Stimulated activated CD8-positive, alpha-beta memory T cell treated with anti-CD3 and anti-CD28 coated beads, Interleukin-7, amount 100 ng/mL, for 48 hours (primary cell): ENCODE measurements around the gene DDAH1.

Experiments used
- DNase-seq, 2 donors: peaks; one replicate each; pipeline ENCODE4 v3.0.0-alpha.2; 2020; ENCODE audit warnings: low read depth in 1 of 2; ENCODE audit errors: extremely low read depth in 1 of 2

Gene DDAH1

DNA sequence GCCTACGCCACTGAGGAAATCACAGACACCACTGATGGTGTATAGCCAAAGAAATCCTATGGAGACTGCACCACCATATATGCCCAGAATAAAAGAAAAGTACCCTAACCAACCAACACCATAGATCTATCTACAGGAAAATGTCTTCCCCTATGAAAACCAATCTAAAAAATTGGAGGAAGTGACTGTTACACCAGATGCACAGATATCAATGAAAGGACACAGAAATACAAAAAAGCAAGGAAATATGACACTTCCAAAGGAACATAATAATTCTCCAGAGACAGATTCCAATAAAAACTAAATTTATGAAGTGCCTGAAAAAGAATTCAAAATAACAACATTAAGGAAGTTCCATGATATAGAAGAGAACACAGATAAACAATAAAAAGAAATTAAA, 131.8 kb downstream of the DDAH1 start:
- no peak for DNase-seq

DNA sequence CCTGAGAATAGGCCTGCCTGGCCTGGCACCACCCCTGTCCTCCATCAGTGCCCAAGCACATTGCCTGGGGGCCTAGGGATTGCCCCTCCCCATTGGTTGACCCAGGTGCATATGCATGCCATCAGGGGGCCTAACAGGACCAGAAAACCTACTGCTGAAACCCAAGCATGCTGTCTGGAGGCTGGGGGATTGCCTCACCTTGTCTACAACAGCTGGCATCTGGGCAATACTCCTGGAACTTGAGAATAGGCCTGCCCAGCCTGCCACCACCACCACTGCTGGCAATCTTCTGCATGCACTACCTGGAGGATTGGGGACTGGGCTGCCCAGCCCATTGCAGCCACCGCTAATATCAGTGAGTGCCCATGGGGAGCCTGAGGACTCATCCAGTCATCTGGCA, 132.4 kb downstream of the DDAH1 start:
- no peak for DNase-seq

DNA sequence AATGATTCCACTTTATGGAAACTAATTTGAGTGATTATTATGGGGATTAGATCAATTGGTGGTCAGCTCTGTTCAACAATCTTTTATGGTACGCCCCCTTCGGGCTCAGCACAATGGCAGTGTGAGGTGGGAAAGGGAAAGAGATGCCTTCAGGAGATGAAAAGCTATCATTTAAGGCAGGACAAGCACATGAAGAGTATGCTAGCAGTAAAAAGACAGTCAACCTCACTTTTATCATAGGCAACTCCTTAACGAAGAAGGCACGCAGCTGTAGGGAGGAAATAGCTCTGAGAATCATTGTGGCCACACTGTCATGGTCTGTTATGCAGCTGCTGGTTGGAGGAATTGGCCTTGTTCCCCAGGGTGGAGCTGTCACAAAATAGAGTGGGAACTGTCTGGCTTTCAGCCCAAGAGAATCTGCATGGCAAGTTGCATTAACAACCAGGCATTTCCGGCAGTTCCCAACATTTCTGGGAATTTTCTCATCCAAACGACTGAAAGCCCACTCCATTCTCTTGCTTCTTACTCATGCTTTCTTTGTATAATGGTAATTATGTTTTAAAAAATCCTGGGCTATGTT, 134.2 kb downstream of the DDAH1 start:
- no peak for DNase-seq

DNA sequence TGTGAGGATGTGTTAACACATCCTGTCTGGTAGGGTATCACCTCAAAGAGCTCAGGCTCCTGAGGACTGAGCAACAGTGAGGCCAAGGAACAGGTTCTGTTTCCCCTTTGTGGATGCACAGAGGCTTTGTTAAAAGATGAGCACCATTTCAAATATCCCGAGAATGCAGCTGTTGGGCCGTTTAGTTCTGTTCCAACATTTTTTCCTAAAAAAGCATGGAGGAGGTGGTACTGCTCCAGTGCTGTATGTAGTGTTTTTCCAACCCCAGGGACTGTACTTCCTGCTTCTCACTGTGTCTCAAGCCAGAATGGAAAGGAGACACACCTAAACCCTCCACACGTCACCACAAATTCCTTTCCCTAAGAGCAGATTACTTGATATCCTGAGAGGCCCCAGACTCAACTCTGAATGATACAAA, 134.7 kb downstream of the DDAH1 start:
- no peak for DNase-seq

DNA sequence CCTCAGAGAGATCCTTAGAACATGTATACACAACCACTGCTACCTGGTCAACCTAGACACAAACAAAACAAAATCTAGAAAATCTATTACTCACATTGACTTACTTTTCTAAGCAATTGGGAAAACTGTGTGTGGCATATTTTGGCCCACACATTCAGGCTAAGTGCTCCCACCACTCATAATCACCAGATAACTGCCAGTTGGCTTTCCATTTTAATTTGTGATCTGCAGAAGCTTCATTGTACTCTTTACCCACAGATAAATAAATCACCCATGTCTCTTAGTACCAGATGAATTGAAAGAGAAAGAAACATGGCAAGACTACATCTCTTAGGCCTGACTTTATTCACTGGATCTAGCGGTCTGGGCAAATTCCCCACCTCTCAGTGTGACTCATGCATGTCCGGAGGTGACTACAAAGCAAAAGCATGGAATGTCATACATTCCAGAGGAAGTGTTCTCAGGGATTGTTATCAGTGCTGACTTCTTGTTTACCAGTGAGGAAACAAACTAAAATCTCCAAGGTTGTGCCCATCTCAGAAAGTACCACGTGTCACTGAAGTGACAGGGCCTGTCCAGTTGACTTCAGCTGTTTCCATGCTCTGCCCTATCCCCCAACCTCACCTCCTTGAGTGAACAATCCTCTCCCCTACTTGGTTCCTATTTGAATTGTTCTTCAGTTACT, 136.1 kb downstream of the DDAH1 start:
- no peak for DNase-seq

DNA sequence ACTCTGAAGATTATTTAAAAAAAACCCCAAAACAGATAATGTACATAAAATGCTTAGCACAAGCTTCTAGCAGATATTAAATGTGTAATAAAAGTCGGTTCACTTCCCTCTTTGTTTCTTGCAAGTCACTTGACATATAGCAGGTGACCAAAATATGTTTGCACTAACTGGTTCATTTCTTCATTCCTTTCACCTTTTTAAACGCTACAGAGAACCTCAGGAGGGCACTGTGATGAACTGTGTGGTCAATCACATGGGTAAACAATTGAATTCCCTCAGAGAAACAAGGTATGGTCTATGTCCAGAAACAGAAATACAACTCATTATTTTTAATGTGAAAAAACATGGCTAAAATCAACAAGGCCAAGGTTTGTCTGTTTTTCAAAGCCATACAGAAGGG, 137.2 kb downstream of the DDAH1 start:
- no peak for DNase-seq

DNA sequence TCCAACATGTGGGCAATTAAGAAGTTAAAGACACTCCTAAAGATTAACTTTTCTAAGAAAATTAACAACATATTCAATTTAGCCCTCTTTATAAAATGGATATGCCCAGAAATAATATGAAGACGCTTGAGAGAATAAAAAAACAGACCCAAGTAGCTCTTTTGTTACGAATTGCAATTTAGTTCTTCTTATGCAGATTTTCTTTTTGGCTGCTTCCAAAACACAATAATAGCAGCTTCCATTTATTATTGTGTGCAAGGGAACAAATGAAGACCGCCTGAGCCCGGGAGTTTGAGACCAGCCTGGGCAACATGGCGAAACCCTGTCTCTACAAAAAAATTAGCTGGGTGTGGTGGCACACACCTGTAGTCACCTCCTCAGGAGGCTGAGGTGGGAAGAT, 138.1 kb downstream of the DDAH1 start:
- DNase-seq: no peak

DNA sequence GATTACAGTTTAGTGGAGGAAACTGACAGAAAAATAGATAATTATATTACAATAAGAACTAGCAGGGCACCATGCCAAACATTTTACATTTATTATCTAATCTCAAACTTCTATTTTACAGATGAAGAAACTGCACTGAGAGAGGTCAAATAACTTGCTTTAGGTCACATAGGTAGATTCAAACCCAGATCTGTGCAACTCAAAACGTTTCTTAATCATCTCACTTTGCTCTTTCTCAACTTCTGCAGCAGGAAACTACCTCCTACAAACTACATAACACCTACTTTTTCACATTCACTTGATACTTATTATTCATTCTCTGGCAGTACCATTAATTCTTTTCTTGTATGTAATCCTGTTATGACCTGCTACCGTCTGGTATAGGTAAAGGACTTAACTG, 138.6 kb downstream of the DDAH1 start:
- no peak for DNase-seq

DNA sequence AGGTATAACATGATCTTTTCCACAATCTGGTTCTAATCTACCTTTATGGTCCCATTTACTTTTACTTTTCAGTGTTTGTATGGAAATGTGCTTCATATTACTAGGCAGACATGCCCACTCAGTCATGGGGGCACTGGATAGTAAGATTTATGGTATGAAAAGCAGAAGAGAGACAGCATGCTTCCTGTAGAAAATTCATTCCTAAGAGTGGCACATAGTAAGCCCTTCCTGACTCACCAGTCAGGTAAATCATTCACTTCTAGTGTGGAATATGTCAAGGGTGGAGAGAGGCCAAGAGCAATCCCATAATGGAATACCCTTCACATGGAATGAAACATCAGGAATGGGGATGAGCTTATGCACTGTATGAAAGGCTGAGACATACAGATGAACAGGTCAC, 139.0 kb downstream of the DDAH1 start:
- no peak for DNase-seq

DNA sequence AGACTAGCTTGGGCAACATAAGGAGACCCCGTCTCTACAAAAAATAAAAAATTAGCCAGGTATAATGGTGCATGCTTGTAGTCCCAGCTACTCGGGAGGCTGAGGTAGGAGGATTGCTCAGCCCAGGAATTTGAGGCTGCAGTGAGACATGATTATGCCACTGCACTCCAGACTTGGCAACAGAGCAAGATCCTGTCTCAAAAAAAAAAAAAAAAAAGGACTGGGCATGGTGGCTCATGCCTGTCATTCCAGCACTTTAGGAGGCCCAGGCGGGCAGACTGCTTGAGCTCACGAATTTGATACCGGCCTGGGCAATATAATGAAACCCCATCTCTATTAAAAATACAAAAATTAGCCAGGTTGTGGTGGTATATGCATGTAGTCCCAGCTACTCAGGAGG, 141.2 kb downstream of the DDAH1 start:
- no peak for DNase-seq

DNA sequence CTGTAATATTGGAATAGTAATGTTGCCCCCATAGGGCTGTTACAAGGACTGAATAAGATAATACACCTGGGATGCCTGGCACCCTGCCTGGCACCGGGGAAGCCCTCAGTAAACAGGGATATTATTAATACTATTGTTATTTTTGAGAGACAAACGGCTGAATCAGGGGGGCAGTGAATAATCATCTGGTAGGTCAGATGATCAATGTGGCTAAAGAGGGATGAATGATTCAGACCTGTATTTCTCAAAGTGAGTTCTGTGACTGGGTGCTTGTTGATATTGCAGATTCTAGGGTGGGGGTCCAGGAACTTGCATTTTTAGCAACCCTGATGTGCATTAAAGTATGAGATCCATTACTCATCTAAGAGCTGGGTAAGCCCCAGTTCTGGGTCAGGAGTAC, 142.3 kb downstream of the DDAH1 start:
- DNase-seq: no peak

DNA sequence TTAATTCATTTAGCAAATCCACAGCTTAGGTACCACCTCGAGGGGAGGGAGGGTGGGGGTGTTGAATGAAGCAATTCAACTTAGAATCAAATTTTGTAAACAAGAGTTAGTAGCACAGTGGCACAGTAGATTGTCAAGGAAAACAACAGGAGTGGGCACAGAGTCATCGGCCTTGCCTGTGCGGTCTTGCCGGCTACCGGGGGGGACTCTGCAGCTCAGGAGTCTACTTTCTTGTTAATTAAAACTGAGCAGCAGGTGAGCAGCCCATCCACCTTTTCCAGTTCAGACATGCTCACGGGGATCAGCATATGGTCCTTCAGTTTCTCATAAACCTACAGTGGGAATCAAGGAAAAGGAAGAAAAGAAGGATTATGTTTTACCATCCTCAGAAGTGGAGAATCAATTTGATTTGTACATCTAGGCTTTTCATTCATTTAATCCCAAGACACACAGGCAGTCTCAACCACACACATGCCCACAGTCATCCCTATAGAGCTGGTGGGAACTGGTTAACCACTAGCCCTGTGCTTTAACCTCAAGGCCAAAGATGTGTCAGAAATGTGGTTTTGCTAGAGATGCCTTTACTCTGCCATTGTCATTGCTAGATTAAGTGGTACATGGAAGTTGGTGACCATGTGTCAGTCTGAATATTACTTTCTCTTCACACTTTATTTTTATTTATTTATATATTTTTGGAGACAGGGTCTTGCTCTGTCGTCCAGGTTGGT, 143.6 kb downstream of the DDAH1 start:
- DNase-seq: peak; percentile 9 to 34

DNA sequence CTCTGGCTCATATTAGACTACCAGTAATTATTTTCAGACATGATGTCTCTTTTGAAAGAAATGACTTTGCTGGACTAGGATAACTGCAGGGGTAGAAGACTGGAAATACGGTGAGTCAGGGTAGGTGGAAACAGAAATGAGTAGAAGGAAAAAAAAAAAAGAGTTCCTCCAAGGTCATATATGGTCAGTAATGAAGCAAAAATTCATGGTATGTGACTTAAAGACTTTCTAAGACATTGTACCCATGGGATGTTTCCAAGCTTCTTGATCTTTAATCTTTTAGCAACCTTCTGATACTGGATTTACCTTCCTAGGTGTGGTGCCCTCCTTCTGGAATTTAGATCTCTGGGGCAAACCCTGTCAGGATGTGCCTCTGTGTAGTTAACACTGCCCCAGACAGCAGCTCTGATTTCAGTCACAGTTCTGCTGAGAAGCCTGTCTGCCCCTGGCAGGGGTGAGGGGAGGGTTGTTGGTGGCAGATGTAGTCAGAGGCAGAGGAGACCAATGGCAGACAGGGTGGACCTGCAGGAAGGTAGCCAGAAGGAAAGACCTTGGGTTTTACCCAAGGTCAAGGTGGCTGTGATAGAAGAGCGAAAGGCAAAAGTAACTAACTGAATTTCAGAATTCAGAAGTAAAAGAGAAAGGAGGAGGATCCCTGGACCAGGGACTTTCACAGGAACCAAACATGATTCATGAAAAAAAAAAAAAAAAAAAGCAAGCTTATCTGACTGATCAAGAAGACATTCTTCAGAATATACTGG, 144.4 kb downstream of the DDAH1 start:
- DNase-seq: no peak

DNA sequence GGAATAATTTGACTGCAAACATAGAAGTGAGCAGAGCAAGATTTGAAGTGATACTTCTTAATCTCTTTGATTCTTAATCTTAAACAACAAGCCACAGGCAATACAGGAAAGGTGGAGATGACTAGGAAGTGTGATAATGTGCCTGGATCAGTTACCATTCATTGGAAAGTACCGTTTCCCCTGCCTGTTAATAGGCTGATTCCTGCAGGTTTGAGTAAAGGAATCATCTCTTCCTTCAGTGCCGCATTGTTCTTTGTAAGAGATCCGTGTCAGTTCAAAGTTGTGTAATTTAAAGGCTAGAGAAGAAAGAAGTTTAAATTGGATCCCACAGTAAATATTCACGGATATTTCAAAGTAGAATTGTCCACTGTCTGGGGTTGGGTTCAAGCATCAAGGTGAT, 145.0 kb downstream of the DDAH1 start:
- no peak for DNase-seq

DNA sequence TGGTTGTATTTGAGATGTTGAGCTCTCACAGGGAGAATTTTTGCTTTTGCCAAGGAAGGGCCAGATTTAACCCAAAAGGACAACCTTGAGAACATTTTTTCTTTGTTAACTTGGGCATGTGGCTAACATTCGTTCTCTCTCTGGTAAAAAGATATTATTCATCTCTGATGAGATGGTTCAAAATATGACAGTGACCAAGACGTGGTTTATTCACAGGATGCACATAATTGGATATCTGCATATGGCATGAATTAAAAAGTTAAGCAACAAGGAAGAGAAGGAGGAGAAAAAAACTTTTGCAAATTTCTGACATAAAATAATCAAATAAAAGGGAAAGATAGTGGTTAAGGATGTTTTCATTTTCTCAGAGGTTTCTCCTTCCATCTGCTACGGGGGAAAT, 145.5 kb downstream of the DDAH1 start:
- no peak for DNase-seq

DNA sequence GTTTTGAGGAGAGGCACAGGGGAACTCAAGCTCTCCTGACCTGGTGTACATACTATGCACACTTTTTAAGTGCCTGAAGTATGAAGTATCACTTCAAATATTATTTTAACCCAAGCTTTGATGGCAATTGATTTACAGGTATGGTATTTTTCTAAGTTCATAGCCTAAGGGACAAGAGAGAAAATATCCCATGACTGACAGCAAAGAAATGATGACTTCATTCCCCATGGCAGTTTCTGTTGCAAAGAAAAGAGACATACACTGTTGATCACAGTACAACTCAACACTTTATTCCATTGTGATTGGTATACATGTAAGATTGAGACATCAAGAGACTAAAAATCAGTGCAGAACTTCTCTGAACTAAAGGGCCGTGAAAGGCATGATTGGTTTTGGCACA, 146.7 kb downstream of the DDAH1 start:
- DNase-seq: no peak

DNA sequence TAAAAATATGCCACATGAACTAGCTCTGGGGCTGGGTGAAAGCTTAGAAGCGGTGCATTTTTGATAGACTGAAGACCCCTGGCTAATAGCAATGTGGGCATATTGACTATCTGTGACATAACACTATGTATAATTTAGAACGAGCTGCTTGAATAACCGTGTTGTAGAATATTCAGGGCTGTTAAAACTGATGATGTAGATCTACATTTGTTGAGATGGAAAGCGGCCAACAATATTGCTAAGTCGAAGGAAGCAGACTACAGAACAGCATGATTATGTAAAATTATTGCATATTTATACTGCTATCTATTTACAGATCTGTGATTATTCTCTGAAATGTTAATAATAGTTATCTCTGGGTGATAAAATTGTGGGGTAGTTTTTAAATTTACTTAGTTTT, 147.4 kb downstream of the DDAH1 start:
- DNase-seq: no peak

DNA sequence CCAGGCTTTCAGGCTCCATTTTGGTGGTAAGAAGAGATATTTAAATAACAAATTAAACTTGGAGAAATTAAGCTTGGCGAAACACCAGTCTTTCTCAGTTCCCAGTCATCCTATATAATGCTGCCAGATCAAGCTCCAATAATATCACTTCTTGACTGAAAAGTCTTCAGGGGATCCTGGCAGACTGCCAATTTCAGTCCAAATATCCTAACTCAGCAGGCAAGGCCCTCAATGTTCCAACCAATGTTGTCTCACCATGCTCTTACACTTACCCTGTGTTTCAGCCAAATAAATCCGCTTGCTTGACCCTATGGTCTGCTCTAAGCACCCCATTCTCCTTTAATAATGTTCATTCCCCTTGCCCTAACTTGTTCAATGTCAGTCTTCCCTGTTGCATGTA, 148.6 kb downstream of the DDAH1 start:
- DNase-seq: no peak

DNA sequence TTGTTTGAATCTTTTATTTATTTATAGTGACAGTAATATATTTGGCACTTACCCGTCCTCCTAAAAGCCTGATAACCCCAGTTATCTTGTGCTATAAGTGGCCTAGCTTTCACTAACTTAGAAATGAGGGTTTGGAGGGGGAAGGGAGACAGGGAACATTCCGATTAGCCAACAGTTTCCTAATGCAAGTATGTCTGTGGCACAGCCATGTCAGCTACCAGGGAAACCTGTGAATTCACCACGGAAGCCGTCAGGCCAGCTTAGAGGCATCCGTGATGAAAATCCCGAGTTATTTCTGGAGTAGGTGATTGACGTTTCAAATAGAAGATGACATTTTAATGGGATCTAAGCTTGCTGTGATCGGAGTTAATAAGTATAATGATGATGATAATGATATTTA, 149.2 kb downstream of the DDAH1 start:
- DNase-seq: no peak

DNA sequence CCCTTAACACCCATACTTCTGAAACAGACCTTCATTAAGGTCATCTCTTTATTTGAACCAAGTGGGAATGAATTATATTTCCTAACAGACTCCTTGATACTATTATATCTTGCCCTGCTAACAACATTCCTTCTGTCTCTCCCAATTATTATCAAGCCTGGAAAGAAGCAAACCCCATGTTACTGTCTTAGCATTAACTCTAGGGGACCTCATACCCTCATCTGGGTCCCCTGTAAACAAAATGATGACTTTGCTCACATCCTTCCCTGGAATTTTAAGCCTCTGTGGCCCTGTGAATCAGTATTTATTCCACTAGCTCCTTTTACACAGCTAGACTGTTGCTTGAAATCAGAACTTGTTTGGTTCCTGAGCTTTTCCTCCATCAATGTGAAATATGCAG, 150.2 kb downstream of the DDAH1 start:
- no peak for DNase-seq

DNA sequence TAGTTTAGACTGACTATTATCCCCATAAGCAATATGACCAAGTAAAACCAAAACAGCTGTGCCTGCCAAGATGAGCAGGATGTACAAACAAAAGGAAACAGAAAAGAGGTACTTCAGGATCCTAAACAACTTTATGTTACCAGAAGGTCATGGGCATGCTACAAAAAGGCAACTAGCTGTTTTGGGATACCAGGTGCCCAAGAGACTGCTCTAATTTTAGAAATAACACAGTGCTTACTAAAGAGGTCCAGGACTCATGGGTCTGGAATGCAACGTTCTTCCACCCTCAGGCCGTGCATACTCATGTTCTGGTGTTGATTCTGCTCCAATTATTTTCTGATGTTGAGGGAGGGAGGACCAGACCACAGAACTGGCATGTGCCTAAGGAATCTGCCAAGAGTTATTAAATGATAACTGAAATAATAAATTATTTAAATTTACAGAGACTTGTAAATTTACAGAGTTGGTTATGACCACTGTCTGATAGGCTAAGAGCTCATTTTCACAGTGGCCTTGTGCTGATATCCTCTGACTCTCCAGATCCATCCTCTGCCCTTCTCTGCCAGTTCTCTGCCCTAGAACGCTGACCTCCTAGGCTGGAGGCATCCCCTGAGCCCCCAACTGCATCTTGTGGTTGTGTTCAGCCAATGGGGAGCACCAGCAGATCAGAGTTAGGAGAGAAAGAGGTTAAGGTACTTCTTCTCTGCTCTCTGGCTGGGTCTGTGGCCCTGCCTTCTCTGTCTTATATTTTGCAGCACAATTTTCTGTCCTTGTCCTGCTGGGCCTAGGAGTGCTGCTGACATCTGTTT, 150.9 kb downstream of the DDAH1 start:
- no peak for DNase-seq
